H4 (cell line): ENCODE data around the gene ZACN. TPM values are rescaled to one million over a fixed set of nuclear protein-coding genes. Genes with fewer than 3 reads are reported as not detected.

Experiments used
- DNase-seq: peaks from one replicate; pipeline ENCODE4 v3.0.0-alpha.2; 2015; ENCODE audit warnings: low spot score
- total RNA-seq: library from RNA; depleted of rRNA; stranded (reverse); fragments of >200 nt; shearing (Covaris generic); gene quantifications from 2 replicates; pipeline ENCODE4 v1.2.3, GENCODE V29; 2014

ZACN gene
- total RNA-seq, 1 experiment from 2014 or later: not detected

- no peak for DNase-seq
Measured at GRCh38 chr17:76102944-76103273, 23.9 kb downstream of the ZACN start.

GRCh38 chr17:76103274-76104139, 24.5 kb downstream of the ZACN start, which contains the start of gene EXOC7:
EXOC7 (minus strand) TSS chr17:76103787; CDS start chr17:76103692, 95 bp downstream.
- peak; percentile 91 for DNase-seq

- DNase-seq: no peak
Measured at GRCh38 chr17:76104140-76104895, 25.3 kb downstream of the ZACN start.

GRCh38 chr17:76104896-76105231, 25.9 kb downstream of the ZACN start:
- no peak for DNase-seq

GRCh38 chr17:76106703-76107102, 27.7 kb downstream of the ZACN start:
- no peak for DNase-seq

GRCh38 chr17:76107509-76107908, 28.5 kb downstream of the ZACN start:
- DNase-seq: no peak

- no peak for DNase-seq
Measured at GRCh38 chr17:76111956-76112355, 33.0 kb downstream of the ZACN start.

GRCh38 chr17:76115138-76115754, 36.3 kb downstream of the ZACN start:
- DNase-seq: no peak

GRCh38 chr17:76119409-76120371, 40.7 kb downstream of the ZACN start:
- DNase-seq: no peak

- no peak for DNase-seq
Measured at GRCh38 chr17:76120658-76121008, 41.7 kb downstream of the ZACN start.

GRCh38 chr17:76121932-76122430, 43.0 kb downstream of the ZACN start:
- DNase-seq: no peak

- DNase-seq: no peak
Measured at GRCh38 chr17:76122431-76123190, 43.6 kb downstream of the ZACN start.

- no peak for DNase-seq
Measured at GRCh38 chr17:76123191-76123499, 44.2 kb downstream of the ZACN start.

GRCh38 chr17:76123749-76124581, 45.0 kb downstream of the ZACN start:
- no peak for DNase-seq

- no peak for DNase-seq
Measured at GRCh38 chr17:76124582-76125390, 45.8 kb downstream of the ZACN start.

GRCh38 chr17:76125391-76125675, 46.4 kb downstream of the ZACN start:
- DNase-seq: no peak

- no peak for DNase-seq
Measured at GRCh38 chr17:76125922-76126321, 46.9 kb downstream of the ZACN start.

GRCh38 chr17:76130473-76130872, 51.5 kb downstream of the ZACN start:
- DNase-seq: no peak

- DNase-seq: no peak
Measured at GRCh38 chr17:76131051-76131691, 52.2 kb downstream of the ZACN start.
